PC-3 (cell line): Measurements from ENCODE around the gene MID1. TPM values are rescaled to one million over a fixed set of nuclear protein-coding genes. Genes with fewer than 3 reads are reported as not detected.

Source experiments
- ATAC-seq: fragments of 200-7000 bp; cut with Tn5 transposase; 2 replicates; pipeline ENCODE4 v1.9.1; 2020; ENCODE audit warnings: mild to moderate bottlenecking, moderate library complexity
- BruUV-seq: library from RNA; stranded (reverse); fragments of 400-500 nt; replicated peaks from 2 replicates; lab custom pipeline; 2021; lab: Mats Ljungman, UMichigan
- CTCF ChIA-PET: fragments of 300-600 bp; sonication (Branson Sonifier 250); formaldehyde crosslinking; loops from one replicate; lab custom pipeline; 2022; ENCODE audit warnings: antibody characterized with exemption; lab: Charles Lee
- POLR2A ChIA-PET: fragments of 300-600 bp; sonication (Branson Sonifier 250); formaldehyde crosslinking; loops from one replicate; lab custom pipeline; 2022; ENCODE audit warnings: antibody characterized with exemption; ENCODE audit not compliant: unreplicated experiment; lab: Charles Lee
- DNase-seq: peaks from one replicate; pipeline ENCODE4 v3.0.0-alpha.2; 2015
- H2AFZ ChIP-seq: fragments of 300-600 bp; sonication (generic); 2 replicates; pipeline ENCODE4 v1.6.0; 2016; ENCODE audit warnings: antibody characterized with exemption, low read length
- H3F3A ChIP-seq: fragments of 300-600 bp; sonication (generic); one replicate; pipeline ENCODE4 v1.6.0; 2017; ENCODE audit warnings: antibody characterized with exemption, low read length, control low read depth, mild to moderate bottlenecking; ENCODE audit not compliant: unreplicated experiment
- H3K27ac ChIP-seq: fragments of 300-600 bp; sonication (generic); 2 replicates; pipeline ENCODE4 v1.5.1; 2016; ENCODE audit warnings: mild to moderate bottlenecking, low read length
- H3K27me3 ChIP-seq: fragments of 300-600 bp; sonication (generic); 2 replicates; pipeline ENCODE4 v1.6.1; 2016; ENCODE audit warnings: low read length, mixed read lengths
- H3K36me3 ChIP-seq: fragments of 300-600 bp; sonication (generic); 2 replicates; pipeline ENCODE4 v1.6.1; 2016; ENCODE audit warnings: low read depth, mixed run types, low read length, mixed read lengths
- H3K4me1 ChIP-seq: fragments of 300-600 bp; sonication (generic); 2 replicates; pipeline ENCODE4 v1.5.1; 2016; ENCODE audit warnings: low read length; ENCODE audit not compliant: insufficient read depth
- H3K4me2 ChIP-seq: fragments of 300-600 bp; sonication (generic); 2 replicates; pipeline ENCODE4 v1.6.0; 2016; ENCODE audit warnings: low read length
- H3K4me3 ChIP-seq: fragments of 300-600 bp; sonication (generic); 2 replicates; pipeline ENCODE4 v1.5.1; 2016; ENCODE audit warnings: mild to moderate bottlenecking, low read length, mixed read lengths
- H3K79me2 ChIP-seq: fragments of 300-600 bp; sonication (generic); 2 replicates; pipeline ENCODE4 v1.6.1; 2017; ENCODE audit warnings: low read length, mixed read lengths
- H3K9ac ChIP-seq: fragments of 300-600 bp; sonication (generic); 2 replicates; pipeline ENCODE4 v1.6.0; 2016; ENCODE audit warnings: mild to moderate bottlenecking, low read length
- H3K9me2 ChIP-seq: fragments of 300-600 bp; sonication (generic); replicated peaks from 2 replicates; pipeline ENCODE4 v1.6.1; 2016; ENCODE audit warnings: mixed run types, low read length, mixed read lengths
- H3K9me3 ChIP-seq: fragments of 300-600 bp; sonication (generic); 2 replicates; pipeline ENCODE4 v1.6.1; 2016; ENCODE audit warnings: low read length, mixed read lengths
- H4K20me1 ChIP-seq: fragments of 300-600 bp; sonication (generic); 2 replicates; pipeline ENCODE4 v1.6.1; 2016; ENCODE audit warnings: low read length, mixed read lengths
- CTCF ChIP-seq: fragments of 300-600 bp; sonication (generic); conservative IDR thresholded peaks from 2 replicates; pipeline ENCODE4 v1.5.1; 2017; ENCODE audit warnings: antibody characterized with exemption, low read depth, mild to moderate bottlenecking, low read length
- EZH2 ChIP-seq: fragments of 300-600 bp; sonication (generic); IDR thresholded peaks from one replicate; pipeline ENCODE4 v1.6.1; 2017; ENCODE audit warnings: antibody characterized with exemption, mild to moderate bottlenecking, low read length; ENCODE audit not compliant: unreplicated experiment
- EZH2phosphoT487 ChIP-seq: fragments of 300-600 bp; sonication (generic); IDR thresholded peaks from 2 replicates; pipeline ENCODE4 v1.6.1; 2018; ENCODE audit warnings: mild to moderate bottlenecking, antibody characterized with exemption, low read length, borderline replicate concordance
- intact Hi-C: fragments of 100-400 bp; cut with micrococcal nuclease; formaldehyde crosslinking; loops from 2 replicates; pipeline ENCODE4 v1.9.0; 2023
- total RNA-seq: library from RNA; depleted of rRNA; stranded (reverse); fragments of >200 nt; gene quantifications from 2 replicates; pipeline ENCODE4 v1.2.3, GENCODE V29; 2014

MID1 gene
- total RNA-seq, 1 experiment from 2014 or later: 21.9 TPM

- BruUV-seq: no TSS peak
- no peak overlapping the region for H3K4me3 ChIP-seq
- H3K27ac ChIP-seq: no peak overlapping the region
- no peak overlapping the region for H3K4me2 ChIP-seq
- DNase-seq: no peak
- TF ChIP-seq CTCF (no peak), EZH2phosphoT487 (no peak), EZH2 (no peak)
- H4K20me1 ChIP-seq: no peaks in the 10 kb centered on the region
- H3K9me3 ChIP-seq: no peaks in the 10 kb centered on the region
- ChIA-PET POLR2A (no interaction called here), CTCF (no interaction called here)
- no peaks in the 10 kb centered on the region for H3K27me3 ChIP-seq
- no peaks in the 10 kb centered on the region for H3K36me3 ChIP-seq
- no peak overlapping the region for H3K9ac ChIP-seq
- no peaks in the 10 kb centered on the region for H3K9me2 ChIP-seq
- no peaks in the 10 kb centered on the region for H3F3A ChIP-seq
- intact Hi-C loops: no loop called here
- H3K79me2 ChIP-seq: no peaks in the 10 kb centered on the region
- H2AFZ ChIP-seq: no peak overlapping the region
- no peaks in the 10 kb centered on the region for H3K4me1 ChIP-seq
- ATAC-seq: no peak
These were observed 83.6 kb downstream of the MID1 start for GRCh38 chrX:10536744-10537143.

- no peak for ATAC-seq
- Histone ChIP-seq H3K27me3 (no peaks in the 10 kb centered on the region), H3K9me2 (no peaks in the 10 kb centered on the region), H3K9me3 (no peaks in the 10 kb centered on the region), H3K4me2 (no peak overlapping the region), H3K79me2 (no peaks in the 10 kb centered on the region), H4K20me1 (no peaks in the 10 kb centered on the region), H3F3A (no peaks in the 10 kb centered on the region), H3K4me1 (peaks cover 4% of the 10 kb centered on the region), H2AFZ (no peak overlapping the region), H3K36me3 (no peaks in the 10 kb centered on the region), H3K27ac (no peak overlapping the region), H3K4me3 (no peak overlapping the region), H3K9ac (no peak overlapping the region)
- CTCF ChIA-PET: no interaction called here
- TF ChIP-seq EZH2phosphoT487 (no peak), CTCF (no peak), EZH2 (no peak)
- intact Hi-C loops: no loop called here
- DNase-seq: no peak
- POLR2A ChIA-PET: no interaction called here
- no TSS peak for BruUV-seq
These were observed 85.8 kb downstream of the MID1 start for GRCh38 chrX:10534611-10535010.

- ATAC-seq (no peak), DNase-seq (no peak)
- Histone ChIP-seq H4K20me1 (no peaks in the 10 kb centered on the region), H3K4me3 (no peak overlapping the region), H3K36me3 (no peaks in the 10 kb centered on the region), H3K27me3 (no peaks in the 10 kb centered on the region), H3F3A (no peaks in the 10 kb centered on the region), H3K9ac (no peak overlapping the region), H3K4me1 (peaks cover 12% of the 10 kb centered on the region), H3K27ac (no peak overlapping the region), H3K4me2 (no peak overlapping the region), H3K79me2 (no peaks in the 10 kb centered on the region), H3K9me3 (no peaks in the 10 kb centered on the region), H2AFZ (no peak overlapping the region), H3K9me2 (no peaks in the 10 kb centered on the region)
- TF ChIP-seq CTCF (no peak), EZH2 (no peak), EZH2phosphoT487 (no peak)
- intact Hi-C loops: no loop called here
- ChIA-PET POLR2A (no interaction called here), CTCF (no interaction called here)
- no TSS peak for BruUV-seq
These were observed 86.6 kb downstream of the MID1 start for GRCh38 chrX:10533696-10534365.
